Fibroblast of lung (primary cell): ENCODE results near the gene AKAP6. TPM values are rescaled to one million over a fixed set of nuclear protein-coding genes. Genes with fewer than 3 reads are reported as not detected.

Experiments
- DNase-seq, 2 donors: peaks; one replicate each; pipeline versions ENCODE4 v3.0.0 to v3.0.0-alpha.2; 2010; ENCODE audit warnings: low read depth in 2 of 2
- H2AFZ ChIP-seq: 2 replicates; pipeline ENCODE4 v1.5.1; 2012; ENCODE audit warnings: low read length, control low read depth, inconsistent platforms
- H3K27ac ChIP-seq: 2 replicates; pipeline ENCODE4 v1.5.1; 2011; ENCODE audit warnings: low read length, control low read depth; ENCODE audit not compliant: insufficient read depth
- H3K27me3 ChIP-seq: 2 replicates; pipeline ENCODE4 v1.5.1; 2011; ENCODE audit warnings: mild to moderate bottlenecking, low read length; ENCODE audit not compliant: control insufficient read depth, insufficient read depth
- H3K36me3 ChIP-seq: 2 replicates; pipeline ENCODE4 v1.5.1; 2011; ENCODE audit warnings: low read length; ENCODE audit not compliant: control insufficient read depth, insufficient read depth
- H3K4me1 ChIP-seq: 2 replicates; pipeline ENCODE4 v1.5.1; 2011; ENCODE audit warnings: low read length; ENCODE audit not compliant: control insufficient read depth, insufficient read depth; ENCODE audit errors: extremely low read depth
- H3K4me2 ChIP-seq: 2 replicates; pipeline ENCODE4 v1.5.1; 2011; ENCODE audit warnings: low read length, control low read depth; ENCODE audit not compliant: insufficient read depth; ENCODE audit errors: extremely low read depth
- H3K4me3 ChIP-seq, 4 experiments: fragments of 200-600 bp in 1 of 4; sonication (generic) in 1 of 4; replicated peaks in 1 of 4; 2 replicates each; pipeline ENCODE4 v1.5.1; 2011 to 2016; ENCODE audit warnings: low read length in 4 of 4, low read depth in 3 of 4, mild to moderate bottlenecking in 3 of 4, control low read depth in 2 of 4, inconsistent platforms in 1 of 4, mixed read lengths in 1 of 4; ENCODE audit not compliant: insufficient read depth in 1 of 4; ENCODE audit errors: control extremely low read depth in 1 of 4
- H3K79me2 ChIP-seq: 2 replicates; pipeline ENCODE4 v1.5.1; 2012; ENCODE audit warnings: mild to moderate bottlenecking, low read length, inconsistent platforms; ENCODE audit not compliant: control insufficient read depth, insufficient read depth
- H3K9ac ChIP-seq: 2 replicates; pipeline ENCODE4 v1.5.1; 2011; ENCODE audit warnings: mild to moderate bottlenecking, low read length, control low read depth; ENCODE audit not compliant: insufficient read depth
- H3K9me3 ChIP-seq: 2 replicates; pipeline ENCODE4 v1.5.1; 2012; ENCODE audit warnings: low read depth, low read length; ENCODE audit not compliant: control insufficient read depth, insufficient read depth
- H4K20me1 ChIP-seq: 2 replicates; pipeline ENCODE4 v1.5.1; 2011; ENCODE audit warnings: low read length; ENCODE audit not compliant: control insufficient read depth, insufficient read depth; ENCODE audit errors: extremely low read depth
- CTCF ChIP-seq, 2 donors: IDR thresholded peaks in 1 of 2; conservative IDR thresholded peaks in 1 of 2; 1 replicate in 1 of 2; 2 replicates in 1 of 2; pipeline ENCODE4 v1.5.1; 2011 to 2012; ENCODE audit warnings: low read length in 2 of 2, control low read depth in 1 of 2, inconsistent platforms in 1 of 2, low read depth in 1 of 2, mild to moderate bottlenecking in 1 of 2
- EZH2 ChIP-seq: IDR thresholded peaks from 2 replicates; pipeline ENCODE4 v1.5.1; 2012; ENCODE audit warnings: low read length, control low read depth, mild to moderate bottlenecking; ENCODE audit errors: missing control alignments
- polyA plus RNA-seq, 2 donors: library from polyadenylated mRNA; depleted of rRNA in 1 of 2; stranded (reverse) in 1 of 2; unstranded in 1 of 2; fragments of >200 nt; gene quantifications; 2 replicates each; pipeline ENCODE4 v1.2.1, GENCODE V29; 2011 to 2012; ENCODE audit warnings: missing spikeins in 1 of 2
- total RNA-seq: library from RNA; depleted of rRNA; stranded (reverse); fragments of >200 nt; gene quantifications from 2 replicates; pipeline ENCODE4 v1.2.1, GENCODE V29; 2014

Gene AKAP6
- total and polyA plus RNA-seq, 2 donors (not counting 1 experiment from before 2014, with no cell fraction given), result 3.3 to 10.9 TPM

- Histone ChIP-seq H2AFZ (no peak overlapping the region), H3K27ac (no peak overlapping the region), H3K4me1 (no peaks in the 10 kb centered on the region), H3K9me3 (no peaks in the 10 kb centered on the region), H3K79me2 (no peaks in the 10 kb centered on the region), H3K4me3 (no peak overlapping the region), H3K27me3 (no peaks in the 10 kb centered on the region), H3K9ac (no peak overlapping the region), H3K36me3 (no peaks in the 10 kb centered on the region), H3K4me2 (no peak overlapping the region), H4K20me1 (no peaks in the 10 kb centered on the region)
- TF ChIP-seq EZH2 (no peak), CTCF (conservative IDR thresholded peaks at IDR 0.05 in 1 of 2, IDR thresholded peaks at IDR 0.05 in 1 of 2; ENCODE audit: low read depth in 1 of 2, low read length in 2 of 2) (no peak)
- DNase-seq, result no peak
These were observed 275.0 kb downstream of the AKAP6 start for GRCh38 chr14:32603992-32604565.

- H3K9me3 ChIP-seq, result no peaks in the 10 kb centered on the region
- H3K9ac ChIP-seq, result no peak overlapping the region
- H3K27ac ChIP-seq, result no peak overlapping the region
- peaks cover 2% of the 10 kb centered on the region for H3K4me1 ChIP-seq
- no peak overlapping the region for H3K4me3 ChIP-seq
- H3K27me3 ChIP-seq, result no peaks in the 10 kb centered on the region
- H2AFZ ChIP-seq, result no peak overlapping the region
- H3K36me3 ChIP-seq, result no peaks in the 10 kb centered on the region
- no peaks in the 10 kb centered on the region for H4K20me1 ChIP-seq
- DNase-seq, result no peak
- no peaks in the 10 kb centered on the region for H3K79me2 ChIP-seq
- no peak overlapping the region for H3K4me2 ChIP-seq
- no peak for TF ChIP-seq CTCF (conservative IDR thresholded peaks at IDR 0.05 in 1 of 2, IDR thresholded peaks at IDR 0.05 in 1 of 2; ENCODE audit: low read depth in 1 of 2, low read length in 2 of 2)
- TF ChIP-seq EZH2, result no peak
These were observed 277.2 kb downstream of the AKAP6 start for GRCh38 chr14:32606301-32606700.

GRCh38 chr14:32607399-32607798 lies 278.3 kb downstream of the AKAP6 start:
- Histone ChIP-seq H3K27me3 (no peaks in the 10 kb centered on the region), H3K9ac (no peak overlapping the region), H4K20me1 (no peaks in the 10 kb centered on the region), H3K36me3 (no peaks in the 10 kb centered on the region), H3K9me3 (no peaks in the 10 kb centered on the region), H3K27ac (no peak overlapping the region), H3K4me2 (no peak overlapping the region), H3K4me3 (no peak overlapping the region), H3K4me1 (peaks cover 2% of the 10 kb centered on the region), H3K79me2 (no peaks in the 10 kb centered on the region), H2AFZ (no peak overlapping the region)
- DNase-seq, result peak in 1 of 2 donors; percentile 49
- no peak for TF ChIP-seq CTCF (conservative IDR thresholded peaks at IDR 0.05 in 1 of 2, IDR thresholded peaks at IDR 0.05 in 1 of 2; ENCODE audit: low read depth in 1 of 2, low read length in 2 of 2)
- TF ChIP-seq EZH2, result no peak
